Testis (tissue), 2 donors: ENCODE data around the gene PACS1.

Source experiments
- CTCF ChIP-seq, 3 experiments: fragments of 450-650 bp in 2 of 3; fragments of 200-600 bp in 1 of 3; sonication (generic) in 1 of 3; IDR thresholded peaks; one replicate each; pipeline ENCODE4 v1.5.1; 2016 to 2019; ENCODE audit warnings: antibody characterized with exemption in 3 of 3, mild to moderate bottlenecking in 2 of 3, moderate library complexity in 1 of 3
- POLR2A ChIP-seq: fragments of 450-650 bp; IDR thresholded peaks from one replicate; pipeline ENCODE4 v1.6.1; 2017; ENCODE audit warnings: antibody characterized with exemption, mild to moderate bottlenecking, moderate library complexity

GRCh38 chr11:66221726-66222236 is 151.7 kb downstream of the PACS1 start:
- TF ChIP-seq CTCF (IDR thresholded peaks at IDR 0.05) (no peak), POLR2A (no peak)
